ENCODE measurements around the gene ANKRD44.

- TF ChIP-seq CTCF (conservative IDR thresholded peaks at IDR 0.05; ENCODE audit: low read length): no peak
- no peak for TF ChIP-seq EZH2phosphoT487 (IDR thresholded peaks at IDR 0.05; ENCODE audit: borderline replicate concordance)
These were observed 44.1 kb downstream of the ANKRD44 start for GRCh38 chr2:197266477-197266876.
